ENCODE results near the gene TCF25.

GRCh38 chr16:89860747-89861304 is 12.6 kb upstream of the TCF25 start:
- peak; percentile 83 to 95 (median 87) for TF ChIP-seq CTCF (IDR thresholded peaks at IDR 0.05)
- no peak for TF ChIP-seq POLR2A (IDR thresholded peaks at IDR 0.05)

All from testis (tissue), 2 donors.